Parathyroid adenoma (tissue), 2 donors: Measurements from ENCODE around the gene NAPA.
A peak's percentile ranks its signal among the peaks of the same experiment; 100 is the strongest.

Experiments used
- H2AFZ ChIP-seq: fragments of 300-600 bp; sonication (generic); one replicate; pipeline ENCODE4 v1.7.0; 2017; ENCODE audit warnings: antibody characterized with exemption, mild to moderate bottlenecking
- H3K27ac ChIP-seq: fragments of 300-600 bp; sonication (generic); one replicate; pipeline ENCODE4 v1.7.0; 2017
- H3K27me3 ChIP-seq: fragments of 300-600 bp; sonication (generic); one replicate; pipeline ENCODE4 v1.7.0; 2017; ENCODE audit warnings: low read length; ENCODE audit not compliant: control insufficient read depth, insufficient read depth
- H3K36me3 ChIP-seq: fragments of 300-600 bp; sonication (generic); one replicate; pipeline ENCODE4 v1.7.0; 2017; ENCODE audit warnings: low read length; ENCODE audit not compliant: control insufficient read depth, insufficient read depth
- H3K4me1 ChIP-seq: fragments of 300-600 bp; sonication (generic); one replicate; pipeline ENCODE4 v1.7.0; 2017; ENCODE audit warnings: control low read depth
- H3K4me2 ChIP-seq: fragments of 300-600 bp; sonication (generic); one replicate; pipeline ENCODE4 v1.7.0; 2017; ENCODE audit warnings: low read length
- H3K4me3 ChIP-seq: fragments of 300-600 bp; sonication (generic); one replicate; pipeline ENCODE4 v1.7.0; 2017; ENCODE audit warnings: low read depth, low read length
- H3K79me2 ChIP-seq: fragments of 300-600 bp; sonication (generic); one replicate; pipeline ENCODE4 v1.7.0; 2017; ENCODE audit warnings: control low read depth
- H3K9ac ChIP-seq: fragments of 300-600 bp; sonication (generic); one replicate; pipeline ENCODE4 v1.7.0; 2017; ENCODE audit warnings: mild to moderate bottlenecking
- H3K9me3 ChIP-seq: fragments of 300-600 bp; sonication (generic); one replicate; pipeline ENCODE4 v1.7.0; 2017; ENCODE audit warnings: low read length; ENCODE audit not compliant: control insufficient read depth
- TF ChIP-seq, protein P1 (sequence below): fragments of 300-600 bp; sonication (generic); IDR thresholded peaks from one replicate; pipeline ENCODE4 v1.7.0; 2017; ENCODE audit warnings: antibody characterized with exemption, mild to moderate bottlenecking
- donor health status: primary hyperparathyroidism.

NAPA gene

DNA sequence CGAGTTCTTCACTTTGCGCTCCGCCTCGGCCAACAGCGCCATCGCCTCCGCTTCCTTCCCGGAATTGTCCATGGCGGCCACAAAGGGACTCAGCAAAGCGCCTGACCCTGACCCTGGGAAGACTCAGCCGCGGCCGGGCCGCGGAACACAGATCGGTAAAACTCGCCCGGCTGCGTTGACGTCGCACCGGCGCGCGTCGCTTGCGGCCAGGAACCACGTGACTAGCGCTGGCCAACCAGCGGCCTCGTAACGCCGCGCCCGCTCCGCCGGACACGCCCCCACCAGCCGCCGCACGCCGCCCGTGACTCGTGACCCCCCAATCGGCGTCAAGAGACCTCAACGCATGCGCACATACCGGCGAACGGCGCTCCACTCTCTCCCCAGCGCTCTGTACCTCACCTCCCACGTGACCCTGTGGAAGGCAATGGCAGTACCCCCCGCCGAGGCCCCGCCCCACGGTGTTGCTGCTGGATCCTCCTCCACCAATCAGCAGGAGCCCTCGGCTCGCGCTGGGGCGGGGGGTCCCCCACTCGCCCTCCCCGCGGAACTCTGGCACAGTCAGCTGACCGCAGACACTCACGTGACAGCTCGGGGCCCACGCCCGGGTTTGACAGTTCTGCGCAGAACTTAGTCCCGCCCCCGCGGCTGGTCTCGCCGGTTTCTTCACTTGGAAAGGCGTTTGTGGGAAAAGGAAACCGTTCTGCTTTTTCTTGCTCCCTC, at the start of gene NAPA:
Gene NAPA (minus strand): TSS at position 195 of the 720 bp plus-strand sequence. CDS start 123 bp downstream, at position 72.
- no peaks in the 10 kb centered on the region for H3K9me3 ChIP-seq
- peaks cover 44% of the 10 kb centered on the region for H3K79me2 ChIP-seq
- peak within 1 kb of the TSS; percentile 83 for H3K27ac ChIP-seq
- peak within 1 kb of the TSS; percentile 96 for H3K4me2 ChIP-seq
- peak within 1 kb of the TSS; percentile 75 for H3K9ac ChIP-seq
- H3K4me3 ChIP-seq: peak within 1 kb of the TSS; percentile 95
- peaks cover 19% of the 10 kb centered on the region for H3K4me1 ChIP-seq
- H3K36me3 ChIP-seq: no peaks in the 10 kb centered on the region
- TF ChIP-seq, protein P1, sequence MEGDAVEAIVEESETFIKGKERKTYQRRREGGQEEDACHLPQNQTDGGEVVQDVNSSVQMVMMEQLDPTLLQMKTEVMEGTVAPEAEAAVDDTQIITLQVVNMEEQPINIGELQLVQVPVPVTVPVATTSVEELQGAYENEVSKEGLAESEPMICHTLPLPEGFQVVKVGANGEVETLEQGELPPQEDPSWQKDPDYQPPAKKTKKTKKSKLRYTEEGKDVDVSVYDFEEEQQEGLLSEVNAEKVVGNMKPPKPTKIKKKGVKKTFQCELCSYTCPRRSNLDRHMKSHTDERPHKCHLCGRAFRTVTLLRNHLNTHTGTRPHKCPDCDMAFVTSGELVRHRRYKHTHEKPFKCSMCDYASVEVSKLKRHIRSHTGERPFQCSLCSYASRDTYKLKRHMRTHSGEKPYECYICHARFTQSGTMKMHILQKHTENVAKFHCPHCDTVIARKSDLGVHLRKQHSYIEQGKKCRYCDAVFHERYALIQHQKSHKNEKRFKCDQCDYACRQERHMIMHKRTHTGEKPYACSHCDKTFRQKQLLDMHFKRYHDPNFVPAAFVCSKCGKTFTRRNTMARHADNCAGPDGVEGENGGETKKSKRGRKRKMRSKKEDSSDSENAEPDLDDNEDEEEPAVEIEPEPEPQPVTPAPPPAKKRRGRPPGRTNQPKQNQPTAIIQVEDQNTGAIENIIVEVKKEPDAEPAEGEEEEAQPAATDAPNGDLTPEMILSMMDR: no peak
- no peaks in the 10 kb centered on the region for H3K27me3 ChIP-seq
- H2AFZ ChIP-seq: peak within 1 kb of the TSS; percentile 92

DNA sequence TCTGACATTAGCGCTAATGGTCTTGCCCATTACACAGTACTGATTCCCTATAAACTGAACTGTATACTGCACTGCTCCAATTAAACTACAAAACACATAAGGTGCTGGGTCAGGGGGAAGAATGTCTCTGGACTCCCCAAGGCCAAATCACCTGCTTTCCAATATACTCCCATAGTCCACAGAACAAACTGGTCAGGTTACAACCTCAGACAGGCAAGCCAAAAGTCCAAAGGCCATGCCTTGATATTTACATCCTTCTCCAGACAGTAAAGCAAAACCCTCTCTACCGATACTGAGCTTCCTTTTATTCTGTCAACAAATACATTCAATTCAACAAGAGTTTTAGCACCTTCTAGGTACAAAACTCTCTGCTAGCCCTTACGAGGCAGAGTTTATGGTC, 49.2 kb upstream of the NAPA start:
- H3K36me3 ChIP-seq: no peaks in the 10 kb centered on the region
- no peak overlapping the region for H3K27ac ChIP-seq
- H3K4me2 ChIP-seq: no peak overlapping the region
- no peak overlapping the region for H3K4me3 ChIP-seq
- H3K4me1 ChIP-seq: no peaks in the 10 kb centered on the region
- H3K27me3 ChIP-seq: no peaks in the 10 kb centered on the region
- no peaks in the 10 kb centered on the region for H3K9me3 ChIP-seq
- TF ChIP-seq, protein P1: no peak
- H3K79me2 ChIP-seq: no peaks in the 10 kb centered on the region
- no peak overlapping the region for H2AFZ ChIP-seq
- H3K9ac ChIP-seq: no peak overlapping the region

DNA sequence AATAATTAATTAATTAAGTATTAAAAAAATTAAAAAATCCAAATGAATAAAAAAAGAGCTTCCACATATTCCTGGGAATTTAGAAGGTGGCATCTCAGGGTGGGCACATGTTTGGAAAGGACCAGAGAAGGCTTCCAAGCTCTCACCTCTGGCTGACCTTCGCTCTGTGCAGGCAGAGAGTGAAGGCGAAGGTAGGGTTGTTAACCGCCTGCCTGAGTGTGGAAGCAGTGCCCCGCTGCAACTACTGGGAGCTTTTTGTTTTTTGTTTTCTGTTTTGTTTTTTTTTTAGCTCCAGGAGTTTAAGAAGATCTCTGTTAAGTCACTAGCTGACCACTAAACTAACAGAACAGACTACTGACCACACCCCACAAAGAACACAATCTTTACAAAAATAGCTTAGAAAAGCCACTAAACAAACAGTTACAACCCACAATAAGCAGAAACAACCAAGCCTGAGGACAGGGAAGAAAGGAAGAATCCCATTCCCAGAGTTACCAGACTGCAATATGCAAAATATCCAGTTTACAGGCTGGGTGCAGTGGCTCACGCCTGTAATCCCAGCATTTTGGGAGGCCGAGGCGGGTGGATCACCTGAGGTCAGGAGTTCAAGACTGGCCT, 46.7 kb upstream of the NAPA start:
- Histone ChIP-seq H3K36me3 (no peaks in the 10 kb centered on the region), H3K4me1 (no peaks in the 10 kb centered on the region), H3K27me3 (no peaks in the 10 kb centered on the region), H3K9me3 (no peaks in the 10 kb centered on the region), H3K79me2 (no peaks in the 10 kb centered on the region), H3K27ac (no peak overlapping the region), H3K4me3 (no peak overlapping the region), H2AFZ (no peak overlapping the region), H3K9ac (no peak overlapping the region), H3K4me2 (no peak overlapping the region)
- TF ChIP-seq, protein P1: no peak

DNA sequence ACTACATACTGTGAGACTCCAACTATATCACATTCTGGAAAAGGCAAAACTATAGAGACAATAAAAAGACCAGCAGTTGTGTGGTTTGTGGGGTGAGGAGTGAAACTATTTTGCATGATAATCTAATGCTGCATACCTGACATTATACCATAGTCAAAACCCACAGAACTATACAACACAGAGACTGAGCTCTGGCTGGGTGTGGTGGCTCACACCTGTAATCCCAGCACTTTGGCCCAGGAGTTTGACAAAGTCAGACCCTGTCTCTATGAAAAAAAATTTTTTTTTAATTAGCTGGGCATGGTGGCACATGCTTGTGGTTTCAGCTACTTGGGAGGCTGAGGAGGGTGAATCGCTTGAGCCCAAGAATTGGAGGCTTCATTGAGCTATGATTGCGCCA, 46.1 kb upstream of the NAPA start:
- no peak overlapping the region for H2AFZ ChIP-seq
- H3K36me3 ChIP-seq: no peaks in the 10 kb centered on the region
- H3K27me3 ChIP-seq: no peaks in the 10 kb centered on the region
- no peak overlapping the region for H3K4me3 ChIP-seq
- no peaks in the 10 kb centered on the region for H3K79me2 ChIP-seq
- no peak overlapping the region for H3K4me2 ChIP-seq
- H3K9me3 ChIP-seq: no peaks in the 10 kb centered on the region
- no peaks in the 10 kb centered on the region for H3K4me1 ChIP-seq
- H3K9ac ChIP-seq: no peak overlapping the region
- TF ChIP-seq, protein P1: no peak
- H3K27ac ChIP-seq: no peak overlapping the region

DNA sequence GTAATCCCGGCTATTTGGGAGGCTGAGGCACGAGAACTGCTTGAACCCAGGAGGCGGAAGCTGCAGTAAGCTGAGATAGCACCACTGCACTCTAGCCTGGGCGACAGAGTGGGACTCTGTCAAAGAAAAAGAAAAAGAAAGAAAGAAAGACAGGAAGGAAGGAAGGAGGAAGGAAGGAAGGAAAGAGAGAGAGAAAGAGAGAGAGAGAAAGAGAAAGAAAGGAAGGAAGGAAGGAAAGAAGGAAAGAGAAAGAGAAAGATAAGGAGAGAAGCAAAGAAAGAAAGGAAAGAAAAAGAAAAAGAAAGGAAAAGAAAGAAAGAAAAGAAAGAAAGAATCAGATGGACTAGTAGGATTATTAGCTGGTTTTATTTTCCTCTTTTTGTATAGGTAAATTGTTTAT, 35.3 kb upstream of the NAPA start:
- Histone ChIP-seq H3K27me3 (no peaks in the 10 kb centered on the region), H3K36me3 (no peaks in the 10 kb centered on the region), H3K4me3 (no peak overlapping the region), H3K9me3 (no peaks in the 10 kb centered on the region), H3K4me2 (no peak overlapping the region), H3K9ac (no peak overlapping the region), H3K27ac (no peak overlapping the region), H3K4me1 (no peaks in the 10 kb centered on the region), H2AFZ (no peak overlapping the region), H3K79me2 (no peaks in the 10 kb centered on the region)
- TF ChIP-seq, protein P1: no peak
